Measurements from ENCODE around the gene GNL2. TPM values are rescaled to one million over a fixed set of nuclear protein-coding genes. Genes with fewer than 3 reads are reported as not detected.

Gene GNL2
- total and polyA plus RNA-seq, 2 experiments from 2014 or later, result 39.3 to 65.4 TPM

- no peak for DNase-seq
- Histone ChIP-seq H2AFZ (no peak overlapping the region), H3K27me3 (replicated peaks; ENCODE audit: insufficient read depth) (no peaks in the 10 kb centered on the region), H3K4me1 (ENCODE audit: insufficient read depth) (0 out of 2 replicates have a peak, but pooled peaks cover 4% of the 10 kb centered on the region), H3K9me2 (ENCODE audit: insufficient read depth) (no peaks in the 10 kb centered on the region), H3K9ac (no peak overlapping the region), H3F3A (ENCODE audit: insufficient read depth) (peaks cover 9% of the 10 kb centered on the region), H3K27ac (no peak overlapping the region), H3K36me3 (ENCODE audit: low read depth) (no peaks in the 10 kb centered on the region), H3K4me2 (ENCODE audit: unreplicated experiment) (no peak overlapping the region), H3K9me3 (ENCODE audit: low read depth) (no peaks in the 10 kb centered on the region), H3K79me2 (ENCODE audit: insufficient read depth) (peaks cover 19% of the 10 kb centered on the region), H3K4me3 (no peak overlapping the region), H4K20me1 (ENCODE audit: insufficient read depth) (no peaks in the 10 kb centered on the region)
- whole genome bisulfite sequencing, 2 experiments (ENCODE audit: low coverage in 1 of 2, low lambda C conversion rate in 2 of 2, missing lambda C conversion rate in 2 of 2), result 54 to 62% methylated on average over 1 of the region's 1 CpG
- in situ Hi-C loops (cut with MboI), result no loop called here
- no peak for TF ChIP-seq EZH2 (IDR thresholded peaks at IDR 0.05; ENCODE audit: insufficient read depth, poor library complexity, severe bottlenecking)
- TF ChIP-seq EZH2phosphoT487 (IDR thresholded peaks at IDR 0.05; ENCODE audit: insufficient read depth, low read depth), result no peak
Observed at GRCh38 chr1:37517569-37517968, 78.2 kb downstream of the GNL2 start.

Small RNAs within 50 kb of the gene (small RNA-seq; reads per million reads assigned to genes)
- gene AL034379.1 (ENCODE audit: low read depth, low replicate concordance), result not detected

Other genes with a start within 250 kb of the GNL2 start
- gene ZC3H12A, start 121.4 kb downstream of the GNL2 start, total RNA-seq (2014; rRNA removed; shearing (Covaris generic)), result 8.9 and 9.2 TPM in 2 replicates
- gene ZC3H12A, start 121.4 kb downstream of the GNL2 start, polyA plus RNA-seq (2016; fragmentation: Nextera tagmentation; extraction: Ambion mirVana), result 5.0 and 7.1 TPM in 2 replicates
- 116 and 117 TPM in 2 replicates for gene MEAF6, start 81.2 kb downstream of the GNL2 start, total RNA-seq (2014; rRNA removed; shearing (Covaris generic))
- 96.2 and 99.5 TPM in 2 replicates for gene MEAF6, start 81.2 kb downstream of the GNL2 start, polyA plus RNA-seq (2016; fragmentation: Nextera tagmentation; extraction: Ambion mirVana)
- gene SNIP1, start 41.6 kb downstream of the GNL2 start, total RNA-seq (2014; rRNA removed; shearing (Covaris generic)), result 12.3 and 12.4 TPM in 2 replicates
- gene SNIP1, start 41.6 kb downstream of the GNL2 start, polyA plus RNA-seq (2016; fragmentation: Nextera tagmentation; extraction: Ambion mirVana), result 7.4 and 9.8 TPM in 2 replicates
- 0.32 and 0.63 TPM in 2 replicates for gene DNALI1, start 39.0 kb downstream of the GNL2 start, total RNA-seq (2014; rRNA removed; shearing (Covaris generic))
- gene DNALI1, start 39.0 kb downstream of the GNL2 start, polyA plus RNA-seq (2016; fragmentation: Nextera tagmentation; extraction: Ambion mirVana), result 1.2 and 2.1 TPM in 2 replicates
- 0.22 TPM in 1 of 2 replicates, not detected in the other for gene RSPO1, start 39.0 kb upstream of the GNL2 start, total RNA-seq (2014; rRNA removed; shearing (Covaris generic))
- gene RSPO1, start 39.0 kb upstream of the GNL2 start, polyA plus RNA-seq (2016; fragmentation: Nextera tagmentation; extraction: Ambion mirVana), result not detected in 2 replicates
- 4.4 and 5.7 TPM in 2 replicates for gene CDCA8, start 96.6 kb upstream of the GNL2 start, total RNA-seq (2014; rRNA removed; shearing (Covaris generic))
- 15.4 and 16.6 TPM in 2 replicates for gene CDCA8, start 96.6 kb upstream of the GNL2 start, polyA plus RNA-seq (2016; fragmentation: Nextera tagmentation; extraction: Ambion mirVana)
- not detected in 2 replicates for gene EPHA10, start 169.2 kb upstream of the GNL2 start, total RNA-seq (2014; rRNA removed; shearing (Covaris generic))
- not detected in 2 replicates for gene EPHA10, start 169.2 kb upstream of the GNL2 start, polyA plus RNA-seq (2016; fragmentation: Nextera tagmentation; extraction: Ambion mirVana)
- gene MANEAL, start 197.9 kb upstream of the GNL2 start, total RNA-seq (2014; rRNA removed; shearing (Covaris generic)), result 0.65 and 1.8 TPM in 2 replicates
- 0.23 TPM in 1 of 2 replicates, not detected in the other for gene MANEAL, start 197.9 kb upstream of the GNL2 start, polyA plus RNA-seq (2016; fragmentation: Nextera tagmentation; extraction: Ambion mirVana)
- 86.2 and 110 TPM in 2 replicates for gene C1orf122, start 211.9 kb upstream of the GNL2 start, total RNA-seq (2014; rRNA removed; shearing (Covaris generic))
- 103 and 108 TPM in 2 replicates for gene C1orf122, start 211.9 kb upstream of the GNL2 start, polyA plus RNA-seq (2016; fragmentation: Nextera tagmentation; extraction: Ambion mirVana)
- gene YRDC, start 212.3 kb upstream of the GNL2 start, total RNA-seq (2014; rRNA removed; shearing (Covaris generic)), result 22.4 and 24.9 TPM in 2 replicates
- gene YRDC, start 212.3 kb upstream of the GNL2 start, polyA plus RNA-seq (2016; fragmentation: Nextera tagmentation; extraction: Ambion mirVana), result 12.5 and 13.9 TPM in 2 replicates

All from GM23248 (cell line).